HCT116 (cell line): ENCODE measurements around the gene BTBD10. TPM values are rescaled to one million over a fixed set of nuclear protein-coding genes. Genes with fewer than 3 reads are reported as not detected.
A peak's percentile ranks its signal among the peaks of the same experiment; 100 is the strongest.

ENCODE experiments used
- ATAC-seq: fragments of 200-7000 bp; cut with Tn5 transposase; 2 replicates; pipeline ENCODE4 v1.9.1; 2020; ENCODE audit warnings: mild to moderate bottlenecking, moderate library complexity
- BruUV-seq: library from RNA; stranded (reverse); fragments of 400-500 nt; replicated peaks from 2 replicates; lab custom pipeline; 2021; lab: Mats Ljungman, UMichigan
- CTCF ChIA-PET: fragments of 300-600 bp; sonication (Branson Sonifier 250); formaldehyde crosslinking; loops from one replicate; lab custom pipeline; 2021; ENCODE audit warnings: antibody characterized with exemption; lab: Charles Lee
- POLR2A ChIA-PET: fragments of 300-600, 350-600 bp; sonication (Branson Sonifier 250); formaldehyde crosslinking; loops from one replicate; lab custom pipeline; 2021; ENCODE audit warnings: antibody characterized with exemption; lab: Charles Lee
- RAD21 ChIA-PET, 2 experiments: fragments of 300-600 bp; sonication (Branson Sonifier 250); formaldehyde crosslinking; loops; one replicate each; lab custom pipeline; 2023; ENCODE audit warnings: low total read pairs in 2 of 2; ENCODE audit not compliant: uncharacterized antibody in 2 of 2, unreplicated experiment in 2 of 2, low non-redundant PET in 1 of 2; lab: Charles Lee
- DNase-seq: peaks from one replicate; pipeline ENCODE4 v3.0.0-alpha.2; 2010; ENCODE audit warnings: low read depth, low spot score
- H2AFZ ChIP-seq: fragments of 200-600 bp; shearing (Covaris generic), sonication (generic); 2 replicates; pipeline ENCODE4 v1.6.1; 2017; ENCODE audit warnings: low read depth, mixed run types, mixed read lengths, antibody characterized with exemption, low read length; ENCODE audit not compliant: poor library complexity, severe bottlenecking
- H3K27ac ChIP-seq: 2 replicates; pipeline ENCODE4 v1.5.1; 2012; ENCODE audit warnings: low read depth, low read length
- H3K27me3 ChIP-seq: fragments of 200-600 bp; sonication (generic); 2 replicates; pipeline ENCODE4 v1.6.1; 2016; ENCODE audit warnings: mixed run types, low read length, mixed read lengths; ENCODE audit not compliant: insufficient read depth
- H3K36me3 ChIP-seq, 2 experiments: fragments of 200-500 bp in 1 of 2; fragments of 200-600 bp in 1 of 2; sonication (Bioruptor generic) in 1 of 2; sonication (generic) in 1 of 2; 2 replicates each; pipeline versions ENCODE4 v1.5.1 to v1.6.1; 2014 to 2016; ENCODE audit warnings: low read length in 2 of 2, inconsistent platforms in 1 of 2, mixed read lengths in 1 of 2, mixed run types in 1 of 2; ENCODE audit not compliant: insufficient read depth in 2 of 2, control insufficient read depth in 1 of 2
- H3K4me1 ChIP-seq, 2 experiments: fragments of 200-600 bp in 1 of 2; sonication (generic) in 1 of 2; 2 replicates each; pipeline versions ENCODE4 v1.5.1 to v1.6.1; 2012 to 2017; ENCODE audit warnings: low read length in 2 of 2, inconsistent platforms in 1 of 2, mild to moderate bottlenecking in 1 of 2, mixed read lengths in 1 of 2, mixed run types in 1 of 2, moderate library complexity in 1 of 2; ENCODE audit not compliant: insufficient read depth in 2 of 2, control insufficient read depth in 1 of 2
- H3K4me2 ChIP-seq: fragments of 200-600 bp; sonication (generic); 2 replicates; pipeline ENCODE4 v1.6.1; 2017; ENCODE audit warnings: mixed run types, low read length, mixed read lengths
- H3K4me3 ChIP-seq, 2 experiments: fragments of 200-600 bp in 1 of 2; sonication (generic) in 1 of 2; replicated peaks in 1 of 2; 2 replicates each; pipeline ENCODE4 v1.5.1; 2011 to 2016; ENCODE audit warnings: low read length in 2 of 2, control low read depth in 1 of 2, low read depth in 1 of 2, mild to moderate bottlenecking in 1 of 2, mixed read lengths in 1 of 2, mixed run types in 1 of 2
- H3K79me2 ChIP-seq: fragments of 200-600 bp; sonication (generic); 2 replicates; pipeline ENCODE4 v1.6.1; 2017; ENCODE audit warnings: mild to moderate bottlenecking, mixed run types, low read length, moderate library complexity, mixed read lengths; ENCODE audit not compliant: insufficient read depth
- H3K9ac ChIP-seq: fragments of 200-600 bp; sonication (generic); 2 replicates; pipeline ENCODE4 v1.6.1; 2016; ENCODE audit warnings: low read length, mixed read lengths
- H3K9me2 ChIP-seq: fragments of 200-600 bp; sonication (generic), shearing (Covaris generic); 2 replicates; pipeline ENCODE4 v1.6.1; 2017; ENCODE audit warnings: mixed run types, mild to moderate bottlenecking, moderate library complexity; ENCODE audit not compliant: insufficient read depth
- H3K9me3 ChIP-seq, 2 experiments: fragments of 200-500 bp in 1 of 2; fragments of 200-600 bp in 1 of 2; sonication (Bioruptor generic) in 1 of 2; sonication (generic) in 1 of 2; 2 replicates each; pipeline ENCODE4 v1.6.1; 2014 to 2017; ENCODE audit warnings: low read length in 2 of 2, mixed read lengths in 2 of 2, inconsistent platforms in 1 of 2, low read depth in 1 of 2, mild to moderate bottlenecking in 1 of 2, mixed run types in 1 of 2, moderate library complexity in 1 of 2; ENCODE audit not compliant: control insufficient read depth in 1 of 2, insufficient read depth in 1 of 2
- H4K20me1 ChIP-seq: fragments of 200-600 bp; sonication (generic), shearing (Covaris generic); 2 replicates; pipeline ENCODE4 v1.6.1; 2017; ENCODE audit warnings: mixed run types, mild to moderate bottlenecking, moderate library complexity; ENCODE audit not compliant: insufficient read depth
- CTCF ChIP-seq, 3 experiments: fragments of 200-600 bp in 1 of 3; sonication (generic) in 1 of 3; IDR thresholded peaks in 2 of 3; conservative IDR thresholded peaks in 1 of 3; 2 replicates each; pipeline ENCODE4 v1.5.1; 2012 to 2017; ENCODE audit warnings: low read depth in 2 of 3, low read length in 2 of 3, antibody characterized with exemption in 1 of 3, borderline replicate concordance in 1 of 3, control low read depth in 1 of 3, mild to moderate bottlenecking in 1 of 3, mixed read lengths in 1 of 3, mixed run types in 1 of 3, moderate library complexity in 1 of 3; ENCODE audit not compliant: insufficient read depth in 1 of 3
- JUND ChIP-seq: IDR thresholded peaks from 2 replicates; pipeline ENCODE4 v1.6.1; 2012
- POLR2A ChIP-seq: IDR thresholded peaks from 2 replicates; pipeline ENCODE4 v1.7.0; 2011; ENCODE audit warnings: borderline replicate concordance; ENCODE audit not compliant: insufficient read depth, insufficient read length; ENCODE audit errors: extremely low read depth
- RAD21 ChIP-seq: IDR thresholded peaks from 2 replicates; pipeline ENCODE4 v1.6.1; 2012; ENCODE audit warnings: low read depth, mild to moderate bottlenecking
- REST ChIP-seq: IDR thresholded peaks from 2 replicates; pipeline ENCODE4 v1.6.1; 2012; ENCODE audit warnings: low read depth
- intact Hi-C: fragments of 100-400 bp; cut with micrococcal nuclease; formaldehyde crosslinking; loops from 2 replicates; pipeline ENCODE4 v1.10.0; 2022
- total RNA-seq: library from RNA; stranded (reverse); gene quantifications from one replicate; pipeline ENCODE4 v1.2.1, GENCODE V29; 2021; ENCODE audit not compliant: unreplicated experiment

BTBD10 gene
- total RNA-seq, 1 experiment from 2014 or later = 17.0 TPM

GRCh38 chr11:13480198-13480597 lies 17.2 kb upstream of the BTBD10 start:
- TF ChIP-seq REST (no peak), POLR2A (no peak), JUND (no peak), RAD21 (no peak), CTCF (IDR thresholded peaks at IDR 0.05 in 2 of 3, conservative IDR thresholded peaks at IDR 0.05 in 1 of 3; ENCODE audit: borderline replicate concordance in 1 of 3, insufficient read depth in 1 of 3, low read depth in 2 of 3, low read length in 2 of 3) (no peak)
- H3K4me3 ChIP-seq = no peak overlapping the region
- ChIA-PET RAD21 (no interaction called here), CTCF (no interaction called here), POLR2A (no interaction called here)
- no peaks in the 10 kb centered on the region for H4K20me1 ChIP-seq
- peak; percentile 67; the same call in 1 of the 2 replicates for ATAC-seq
- H3K27me3 ChIP-seq = no peaks in the 10 kb centered on the region
- no peaks in the 10 kb centered on the region for H3K79me2 ChIP-seq
- intact Hi-C loops = no loop called here
- H3K9me3 ChIP-seq = no peaks in the 10 kb centered on the region
- no peaks in the 10 kb centered on the region for H3K9me2 ChIP-seq
- no peak overlapping the region for H3K4me2 ChIP-seq
- BruUV-seq = no TSS peak
- no peaks in the 10 kb centered on the region; a peak in 1 of 4 replicates for H3K4me1 ChIP-seq
- no peak for DNase-seq
- no peak overlapping the region for H3K9ac ChIP-seq
- H3K27ac ChIP-seq = no peak overlapping the region
- H3K36me3 ChIP-seq = no peaks in the 10 kb centered on the region
- no peak overlapping the region for H2AFZ ChIP-seq
